OCI-LY3 (cell line): ENCODE measurements around the gene TEX22.

Source experiments
- H2AFZ ChIP-seq: fragments of 200-600, 300-600 bp; shearing (Covaris generic); 2 replicates; pipeline ENCODE4 v1.6.0; 2014; ENCODE audit warnings: antibody characterized with exemption, low read depth, low read length
- H3K27ac ChIP-seq: fragments of 200-600, 300-600 bp; sonication (generic); 2 replicates; pipeline ENCODE4 v1.5.1; 2014; ENCODE audit warnings: mild to moderate bottlenecking, low read length, moderate library complexity, mixed read lengths
- H3K27me3 ChIP-seq: fragments of 200-600, 300-600 bp; sonication (generic); 2 replicates; pipeline ENCODE4 v1.6.1; 2014; ENCODE audit warnings: low read depth, low read length, mixed read lengths
- H3K36me3 ChIP-seq: fragments of 200-600, 300-600 bp; sonication (generic); replicated peaks from 2 replicates; pipeline ENCODE3; 2014; ENCODE audit warnings: low read depth, low read length, mixed read lengths
- H3K4me1 ChIP-seq: fragments of 300-600, 200-600 bp; sonication (generic); 2 replicates; pipeline ENCODE4 v1.6.1; 2014; ENCODE audit warnings: low read length, mixed read lengths
- H3K4me2 ChIP-seq: fragments of 200-600, 300-600 bp; sonication (generic); 2 replicates; pipeline ENCODE4 v1.6.1; 2014; ENCODE audit warnings: low read length, mixed read lengths
- H3K4me3 ChIP-seq: fragments of 300-600, 200-600 bp; sonication (generic); 2 replicates; pipeline ENCODE4 v1.5.1; 2014; ENCODE audit warnings: antibody characterized with exemption, mild to moderate bottlenecking, low read length, moderate library complexity
- H3K79me2 ChIP-seq: fragments of 300-600, 200-600 bp; shearing (Covaris generic); 2 replicates; pipeline ENCODE4 v1.6.1; 2014; ENCODE audit warnings: mild to moderate bottlenecking, low read length, mixed read lengths
- H3K9ac ChIP-seq: fragments of 300-600, 200-600 bp; shearing (Covaris generic); 2 replicates; pipeline ENCODE4 v1.6.0; 2014; ENCODE audit warnings: mild to moderate bottlenecking, low read length, moderate library complexity
- H3K9me3 ChIP-seq: fragments of 200-600, 300-600 bp; shearing (Covaris generic); 2 replicates; pipeline ENCODE4 v1.6.1; 2014; ENCODE audit warnings: low read length, mixed read lengths; ENCODE audit not compliant: insufficient read depth
- H4K20me1 ChIP-seq: fragments of 200-600, 300-600 bp; sonication (generic); 2 replicates; pipeline ENCODE4 v1.6.1; 2016; ENCODE audit warnings: low read length, mixed read lengths; ENCODE audit not compliant: insufficient read depth
- CTCF ChIP-seq: fragments of 200-600, 300-600 bp; sonication (generic); IDR thresholded peaks from 2 replicates; pipeline ENCODE4 v1.5.1; 2014; ENCODE audit warnings: antibody characterized with exemption, low read length, low read depth
- EZH2phosphoT487 ChIP-seq: fragments of 200-600 bp; shearing (Covaris generic); IDR thresholded peaks from 2 replicates; pipeline ENCODE4 v1.6.1; 2018; ENCODE audit warnings: antibody characterized with exemption, mixed run types, low read depth

The TEX22 gene

DNA sequence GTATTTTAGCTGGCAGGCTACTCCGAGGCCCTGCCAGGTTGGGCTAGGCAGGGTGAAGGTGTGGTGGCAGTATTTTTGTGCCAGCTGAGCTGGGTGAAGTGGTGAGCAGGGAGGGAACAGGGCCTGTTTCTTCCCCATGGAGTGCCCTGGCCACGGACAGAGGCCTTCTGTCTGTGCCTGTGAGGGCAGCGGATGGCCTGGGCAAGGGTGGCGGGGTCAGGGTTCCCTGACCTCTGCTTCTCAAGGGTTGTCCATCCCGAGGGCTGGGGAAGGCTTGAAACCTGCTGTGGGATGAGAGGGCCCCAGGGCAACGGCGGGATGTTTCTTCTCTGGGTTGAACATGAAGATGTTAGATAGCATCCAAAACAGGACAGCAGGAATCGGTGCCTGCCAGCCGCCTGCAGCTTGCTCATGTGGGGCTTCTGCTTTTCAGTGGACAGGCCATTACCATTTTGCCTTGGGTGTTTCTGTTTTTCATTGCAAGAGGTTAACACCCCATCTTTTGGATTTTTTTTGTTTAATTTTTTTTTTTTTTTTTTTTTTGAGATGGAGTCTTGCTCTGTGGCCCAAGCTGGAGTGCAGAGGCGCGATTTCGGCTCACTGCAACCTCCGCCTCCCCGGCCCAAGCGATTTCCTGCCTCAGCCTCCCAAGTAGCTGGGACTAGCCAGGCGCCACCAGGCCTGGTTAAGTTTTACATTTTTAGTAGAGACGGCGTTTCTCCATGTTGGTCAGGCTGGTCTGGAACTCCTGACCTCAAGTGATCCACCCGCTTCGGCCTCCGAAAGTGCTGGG lies 24.6 kb downstream of the TEX22 start:
- H3K27me3 ChIP-seq, result no peaks in the 10 kb centered on the region
- H4K20me1 ChIP-seq, result peaks cover 54% of the 10 kb centered on the region
- H3K36me3 ChIP-seq, result peaks cover 43% of the 10 kb centered on the region
- no peak overlapping the region for H2AFZ ChIP-seq
- TF ChIP-seq CTCF (no peak), EZH2phosphoT487 (no peak)
- H3K4me2 ChIP-seq, result no peak overlapping the region
- peaks cover 89% of the 10 kb centered on the region for H3K79me2 ChIP-seq
- H3K4me3 ChIP-seq, result no peak overlapping the region
- H3K9me3 ChIP-seq, result no peaks in the 10 kb centered on the region
- peaks cover 19% of the 10 kb centered on the region for H3K4me1 ChIP-seq
- no peak overlapping the region for H3K27ac ChIP-seq
- H3K9ac ChIP-seq, result no peak overlapping the region

GRCh38 chr14:105423488-105424195 lies 25.3 kb downstream of the TEX22 start:
- Histone ChIP-seq H3K9ac (no peak overlapping the region), H3K4me1 (peaks cover 18% of the 10 kb centered on the region), H3K27me3 (no peaks in the 10 kb centered on the region), H3K4me2 (no peak overlapping the region), H3K4me3 (no peak overlapping the region), H3K36me3 (peaks cover 50% of the 10 kb centered on the region), H3K79me2 (peaks cover 96% of the 10 kb centered on the region), H2AFZ (no peak overlapping the region), H3K9me3 (no peaks in the 10 kb centered on the region), H3K27ac (no peak overlapping the region), H4K20me1 (peaks cover 57% of the 10 kb centered on the region)
- TF ChIP-seq EZH2phosphoT487 (no peak), CTCF (no peak)

- no peak for TF ChIP-seq CTCF
- TF ChIP-seq EZH2phosphoT487, result no peak
- H3K4me3 ChIP-seq, result no peak overlapping the region
- H4K20me1 ChIP-seq, result peaks cover 62% of the 10 kb centered on the region
- H3K36me3 ChIP-seq, result peaks cover 51% of the 10 kb centered on the region
- H3K4me2 ChIP-seq, result no peak overlapping the region
- no peak overlapping the region for H3K9ac ChIP-seq
- no peaks in the 10 kb centered on the region for H3K27me3 ChIP-seq
- H3K4me1 ChIP-seq, result peaks cover 11% of the 10 kb centered on the region
- H2AFZ ChIP-seq, result no peak overlapping the region
- no peak overlapping the region for H3K27ac ChIP-seq
- peaks cover 93% of the 10 kb centered on the region for H3K79me2 ChIP-seq
- no peaks in the 10 kb centered on the region for H3K9me3 ChIP-seq
These were observed 26.5 kb downstream of the TEX22 start for GRCh38 chr14:105424861-105425260.

GRCh38 chr14:105425823-105426247 lies 27.5 kb downstream of the TEX22 start:
- Histone ChIP-seq H4K20me1 (peaks cover 70% of the 10 kb centered on the region), H3K9ac (no peak overlapping the region), H3K36me3 (peaks cover 60% of the 10 kb centered on the region), H3K4me3 (no peak overlapping the region), H3K27me3 (no peaks in the 10 kb centered on the region), H3K27ac (no peak overlapping the region), H2AFZ (no peak overlapping the region), H3K4me1 (peaks cover 11% of the 10 kb centered on the region), H3K4me2 (no peak overlapping the region), H3K79me2 (peaks cover 95% of the 10 kb centered on the region), H3K9me3 (no peaks in the 10 kb centered on the region)
- no peak for TF ChIP-seq CTCF
- TF ChIP-seq EZH2phosphoT487, result no peak
